AG08395 (cell line): Measurements from ENCODE around the gene NGF.
"Not testable (repeated sequence)": the region's sequence is repeated elsewhere in the genome, so short reads cannot be mapped to it uniquely, and the experiment has no call there.

Experiments
- DNase-seq: peaks from one replicate; pipeline ENCODE4 v3.0.0; 2012; ENCODE audit warnings: mixed read lengths, low spot score

Gene NGF

DNA sequence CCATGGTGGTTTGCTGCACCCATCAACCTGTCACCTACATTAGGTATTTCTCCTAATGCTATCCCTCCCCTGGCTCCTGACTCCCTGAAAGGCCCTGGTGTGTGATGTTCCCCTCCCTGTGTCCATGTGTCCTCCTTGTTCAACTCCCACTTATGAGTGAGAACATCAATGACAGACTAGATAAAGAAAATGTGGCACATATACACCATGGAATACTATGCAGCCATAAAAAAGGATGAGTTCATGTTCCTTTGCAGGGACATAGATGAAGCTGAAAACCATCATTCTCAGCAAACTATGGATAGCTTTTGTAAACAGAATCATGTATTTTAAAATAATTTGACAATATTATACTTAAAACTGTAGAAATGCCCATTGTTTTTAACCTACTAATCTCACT lies 28.5 kb downstream of the NGF start:
- not testable (repeated sequence) for DNase-seq

DNA sequence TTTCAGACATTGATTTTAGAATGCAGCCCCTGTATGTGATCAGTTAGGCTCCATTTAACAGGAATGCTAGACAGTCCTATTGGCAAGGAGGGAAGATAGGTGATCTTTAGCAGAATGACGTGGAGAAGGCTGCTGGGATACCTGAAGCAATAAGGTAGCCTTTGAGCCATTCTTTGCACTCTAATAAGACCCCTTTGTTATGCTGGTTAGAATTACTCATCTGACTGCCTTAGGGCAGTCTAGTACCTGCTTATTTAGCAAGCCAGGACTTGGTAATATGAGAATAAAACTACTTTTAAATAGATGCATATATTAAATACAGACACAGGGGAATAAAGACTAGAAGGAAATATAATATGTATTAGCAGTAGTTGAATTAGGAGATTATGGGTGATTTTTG lies 29.1 kb downstream of the NGF start:
- DNase-seq, result no peak

DNA sequence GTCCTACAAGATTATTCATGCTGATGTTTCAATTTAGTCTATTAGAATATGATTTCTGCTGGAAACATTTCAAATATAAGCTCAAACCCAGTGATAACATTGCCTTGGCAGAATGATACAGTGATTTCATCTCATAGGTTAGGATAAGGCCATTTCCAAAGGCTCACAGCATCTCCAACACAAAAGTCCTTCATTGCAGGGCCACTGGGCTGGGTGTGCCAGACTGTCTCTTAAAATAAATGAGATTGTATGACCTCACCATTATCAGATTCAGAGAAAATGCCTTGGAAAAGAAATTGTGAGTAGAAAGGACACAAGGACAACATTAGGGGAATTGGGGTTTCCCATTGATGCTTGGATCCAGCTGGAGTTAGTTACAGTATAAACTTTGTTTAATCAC lies 30.4 kb downstream of the NGF start:
- no peak for DNase-seq

DNA sequence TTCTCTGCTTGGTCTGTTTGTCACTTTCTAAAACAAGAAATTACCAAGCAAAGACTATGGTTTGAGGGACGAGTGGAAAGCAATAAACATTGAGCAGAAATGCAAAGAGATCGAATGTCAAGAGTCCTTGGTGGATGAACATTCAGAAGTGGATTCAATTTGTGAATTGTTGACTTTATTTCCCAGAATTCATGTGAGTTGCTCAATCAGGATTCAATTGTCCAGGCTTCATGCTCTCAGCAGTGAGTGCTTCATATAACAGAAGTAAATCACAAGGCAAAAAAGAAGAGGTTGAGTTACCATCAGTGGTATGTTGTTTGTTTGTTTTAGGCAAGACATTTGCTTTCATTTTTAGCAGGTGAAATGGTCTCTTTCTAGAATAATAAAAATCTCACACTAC lies 31.9 kb downstream of the NGF start:
- no peak for DNase-seq

DNA sequence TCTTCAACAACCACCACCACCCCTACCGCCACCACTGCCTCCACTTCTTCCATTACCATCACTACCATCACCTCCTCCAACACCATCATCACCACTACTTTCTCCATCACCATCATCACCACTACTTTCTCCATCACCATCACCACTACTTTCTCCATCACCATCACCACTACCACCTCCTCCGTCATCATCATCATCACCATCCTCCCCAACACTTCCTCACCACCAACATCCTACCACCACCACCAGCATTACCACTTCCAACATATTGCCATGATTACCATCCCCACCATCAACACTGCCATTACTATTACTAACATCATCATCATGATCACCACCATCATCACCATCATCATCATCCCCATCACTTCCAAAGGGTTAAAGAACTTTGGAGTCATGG lies 34.7 kb downstream of the NGF start:
- DNase-seq, result no peak

DNA sequence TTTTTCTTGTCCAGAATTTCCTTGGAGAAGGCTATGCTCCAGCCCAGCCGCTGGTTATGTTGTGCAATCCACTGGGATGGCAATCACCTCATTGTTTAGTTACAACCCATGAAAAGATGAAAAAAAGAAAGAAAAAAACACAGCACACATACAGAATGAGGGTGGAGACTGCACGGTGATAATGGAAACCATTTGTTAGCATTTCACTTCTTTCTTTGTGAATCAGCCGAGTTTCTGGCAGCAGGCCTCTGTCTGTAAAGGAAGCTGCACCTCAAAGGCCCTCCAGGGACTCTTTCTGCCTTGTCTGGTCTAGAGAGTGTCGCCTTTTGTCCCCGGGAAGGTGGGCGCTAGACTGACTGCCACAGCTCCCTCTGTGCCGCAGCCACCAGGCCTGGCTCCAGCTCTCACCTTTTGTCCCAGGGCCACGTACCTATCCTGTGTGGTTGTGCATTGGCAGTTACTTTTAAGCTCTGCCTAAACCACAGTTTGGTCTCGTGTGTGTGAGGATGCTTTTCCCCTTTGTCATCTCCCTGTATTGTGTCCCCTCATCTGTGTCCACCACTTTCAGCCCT lies 35.6 kb downstream of the NGF start:
- peak; percentile 90 for DNase-seq

DNA sequence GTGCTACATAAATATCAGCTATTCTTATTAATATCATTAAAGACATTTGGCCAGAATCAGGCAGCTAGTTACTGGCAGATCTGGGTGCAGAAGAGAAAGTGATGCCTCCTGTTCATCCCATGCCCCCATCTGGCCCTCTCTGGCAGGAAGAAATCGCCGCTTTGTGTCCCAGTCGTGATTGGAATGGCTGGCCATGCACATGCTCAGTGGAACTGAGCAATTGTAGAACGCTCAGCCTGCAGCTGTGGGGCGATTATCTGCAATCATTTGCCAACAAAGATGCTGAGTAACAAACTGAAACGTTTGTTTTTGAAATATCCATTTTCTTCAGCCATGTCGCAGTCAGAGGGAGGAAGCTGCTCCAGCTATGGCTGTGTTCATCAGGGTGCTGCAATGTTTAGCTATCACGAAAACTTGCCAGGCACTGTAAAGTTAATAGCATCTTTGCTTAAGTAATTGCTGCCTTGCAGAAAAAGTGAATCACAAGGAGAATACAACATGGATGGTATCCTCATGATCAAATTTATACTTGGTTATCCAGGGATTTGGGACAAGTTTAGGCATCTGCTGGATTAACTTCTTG lies 36.5 kb downstream of the NGF start:
- DNase-seq, result no peak

DNA sequence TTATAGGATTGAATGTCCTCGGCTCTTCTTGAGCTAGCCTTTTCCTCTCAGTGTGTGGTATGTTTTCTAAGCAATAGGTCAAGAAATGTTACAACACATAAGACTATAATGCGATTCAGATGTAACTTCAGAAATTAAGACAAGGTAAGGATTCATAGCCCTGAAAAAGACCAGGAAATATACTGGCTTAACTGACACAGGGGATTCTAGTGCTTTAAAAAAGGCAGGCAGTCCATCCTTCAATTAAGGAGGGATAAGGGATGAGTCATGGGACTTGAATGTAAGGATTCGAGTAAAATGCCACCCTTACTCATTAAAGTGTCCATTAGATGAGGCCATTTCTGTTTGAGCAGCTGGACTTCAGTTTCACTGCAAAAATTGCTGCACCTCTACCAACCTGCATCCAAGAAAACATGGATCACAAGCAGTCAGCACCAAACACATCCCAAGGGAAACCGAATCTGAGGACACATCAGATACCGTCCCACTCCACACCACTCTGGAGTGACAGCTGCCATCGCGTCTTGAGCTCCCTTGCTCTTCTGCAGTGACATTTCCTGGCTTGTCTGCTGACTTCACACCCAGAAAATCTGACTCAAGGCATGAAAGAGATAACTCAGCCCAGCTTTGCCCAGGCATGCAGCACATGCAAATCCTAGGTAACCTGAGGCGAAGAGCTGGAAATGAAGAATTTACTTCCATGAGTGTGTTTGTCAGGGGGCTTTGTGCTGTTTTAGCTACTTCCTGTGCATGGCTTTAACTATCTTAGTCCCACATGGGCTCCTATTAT lies 37.8 kb downstream of the NGF start:
- no peak for DNase-seq

DNA sequence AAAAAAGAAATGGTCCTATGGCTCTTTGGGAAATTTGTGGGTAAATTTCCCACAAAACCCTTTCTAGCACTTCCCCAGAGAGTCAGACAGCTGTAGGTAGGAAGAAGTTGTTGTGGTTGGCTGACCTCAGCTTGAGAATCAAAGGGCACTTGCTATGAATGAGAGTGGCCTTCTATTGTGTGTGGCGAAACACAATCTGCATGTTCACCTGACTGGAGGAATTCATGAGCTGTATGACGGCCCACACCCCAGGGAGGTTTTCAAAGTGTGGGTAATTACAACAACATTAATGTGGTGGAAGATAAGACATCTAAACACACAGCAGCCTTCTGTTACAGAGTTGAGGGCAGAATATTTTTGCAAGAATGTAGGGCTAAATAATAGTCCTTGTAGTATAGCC lies 38.8 kb downstream of the NGF start:
- DNase-seq, result no peak

DNA sequence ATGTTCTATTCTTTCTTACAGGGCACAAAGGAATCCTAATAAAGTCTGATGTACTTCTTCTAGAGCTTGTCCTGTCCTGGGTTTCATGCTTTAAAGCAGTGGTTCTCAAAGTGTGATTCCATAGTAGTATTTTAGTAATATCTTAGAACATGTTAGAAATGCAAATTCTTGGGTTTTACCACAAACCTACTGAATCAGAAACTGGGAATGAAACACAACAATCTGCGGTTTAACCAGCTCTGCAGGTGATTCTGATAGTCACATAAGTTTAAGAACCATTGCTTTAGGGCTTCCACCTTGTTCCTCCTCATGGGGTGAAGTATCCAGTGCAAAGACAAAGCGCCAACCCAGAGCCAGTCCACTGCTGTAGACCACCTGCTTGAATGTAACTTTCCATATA lies 41.1 kb downstream of the NGF start:
- DNase-seq, result no peak

DNA sequence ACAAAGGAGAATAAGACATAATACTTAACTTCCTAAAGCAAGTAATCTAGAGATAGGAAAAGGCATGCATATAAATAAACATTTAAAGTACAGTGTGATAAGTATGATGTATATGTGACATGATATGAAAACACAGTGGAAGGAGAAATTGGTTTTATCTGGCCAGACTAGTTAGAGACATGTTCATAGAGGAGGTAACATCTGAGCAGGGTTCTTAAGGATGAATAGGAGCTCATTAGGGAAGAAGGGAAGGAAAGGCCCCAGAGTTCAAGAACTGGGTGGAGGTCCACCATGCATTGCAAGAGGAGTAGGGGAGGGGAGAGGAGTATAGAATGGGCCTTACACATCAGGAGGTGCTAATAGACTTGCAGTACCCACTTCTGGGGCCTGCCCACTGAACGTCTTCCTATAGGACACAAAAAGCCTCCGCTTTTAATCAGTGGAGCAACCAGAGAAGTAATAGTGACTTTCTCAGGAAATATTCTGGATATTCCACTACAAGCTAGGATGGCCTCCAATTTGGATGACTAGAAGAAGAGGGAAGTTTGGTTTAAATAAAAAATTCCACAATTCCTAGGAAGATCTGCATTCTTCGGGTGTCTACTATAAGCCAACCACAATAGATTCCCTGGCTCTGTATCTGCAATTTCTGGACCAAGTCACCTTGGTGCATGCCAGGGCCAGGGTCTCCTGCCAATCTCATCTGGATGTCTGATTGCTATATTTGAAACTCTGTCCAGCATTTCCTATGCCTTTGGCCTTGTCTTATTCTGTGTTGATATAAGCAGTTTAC lies 41.9 kb downstream of the NGF start:
- peak; percentile 40 for DNase-seq

DNA sequence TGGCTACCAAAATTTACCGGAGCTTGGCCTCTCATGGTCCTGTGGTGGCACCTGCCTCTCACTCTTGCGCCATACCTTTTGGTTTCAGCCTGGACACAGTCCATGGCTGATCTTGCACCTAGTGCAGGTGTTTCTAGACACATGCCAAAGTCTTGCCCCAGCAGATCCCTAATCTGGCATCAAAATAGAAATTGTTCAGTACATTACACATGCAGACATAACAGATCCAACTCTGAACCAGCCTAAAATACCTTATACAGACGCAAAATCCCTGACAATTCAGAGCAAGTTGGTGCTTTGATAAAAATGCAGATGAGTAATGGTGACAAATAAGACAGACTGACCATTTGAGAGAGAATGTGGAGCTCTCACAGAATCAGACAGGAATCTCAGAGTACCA lies 44.1 kb downstream of the NGF start:
- DNase-seq, result no peak

DNA sequence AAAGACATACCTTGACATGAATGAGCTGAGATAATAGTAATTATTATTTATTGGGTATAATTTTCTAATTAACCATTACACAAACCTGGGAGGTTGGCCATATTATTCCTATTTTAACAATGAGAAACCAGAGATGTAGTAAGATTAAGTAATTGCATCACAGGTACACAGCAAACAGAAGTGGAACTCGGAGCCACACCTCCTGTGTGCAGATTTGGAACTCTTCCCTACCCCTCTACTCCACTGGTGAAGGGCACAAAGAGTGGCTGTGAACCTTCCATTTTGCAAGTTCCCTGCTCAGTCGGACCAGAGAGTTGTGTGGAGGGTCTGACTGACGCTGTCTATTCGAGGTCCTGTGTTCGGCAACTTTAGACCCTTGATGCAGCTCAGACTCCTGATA lies 45.0 kb downstream of the NGF start:
- no peak for DNase-seq

DNA sequence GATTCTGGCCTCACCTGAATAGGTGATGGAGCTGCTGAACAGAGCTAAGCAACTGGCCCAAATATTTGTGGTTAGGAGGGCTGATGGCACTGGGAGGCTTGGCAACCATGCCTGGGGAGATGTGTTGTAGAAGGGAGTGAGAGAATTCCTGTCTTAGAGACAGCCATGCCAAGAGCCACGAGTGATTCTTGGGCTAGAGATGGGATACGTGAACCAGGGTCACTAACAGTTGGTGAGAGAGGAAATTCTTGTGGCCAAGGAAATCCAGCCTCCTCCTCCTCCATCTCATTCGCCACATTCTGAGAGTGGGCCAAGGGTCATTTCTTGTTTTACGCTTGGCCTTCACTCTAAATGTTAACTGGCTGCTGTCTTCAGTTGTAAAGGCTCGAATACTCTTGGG lies 46.3 kb downstream of the NGF start:
- no peak for DNase-seq

DNA sequence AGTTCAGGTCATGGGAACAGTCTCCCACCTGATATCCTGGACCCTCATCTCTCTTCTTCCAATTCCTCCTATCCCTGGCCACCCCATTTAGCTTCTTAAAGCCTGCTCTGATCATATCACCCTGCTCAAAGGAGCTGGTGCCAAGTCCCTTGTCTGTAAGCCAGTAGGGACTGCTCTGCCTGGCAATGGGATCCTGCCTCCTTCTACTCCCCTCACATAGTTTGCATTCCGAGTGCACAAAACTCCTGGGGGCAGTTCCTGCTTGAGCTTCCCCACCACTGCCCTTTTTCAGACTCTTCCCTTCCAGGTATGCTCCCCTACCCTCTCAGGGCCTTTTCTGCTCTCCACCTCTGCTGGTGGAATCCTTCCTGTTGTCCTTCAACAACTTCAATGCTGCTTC lies 48.1 kb downstream of the NGF start:
- DNase-seq, result no peak

DNA sequence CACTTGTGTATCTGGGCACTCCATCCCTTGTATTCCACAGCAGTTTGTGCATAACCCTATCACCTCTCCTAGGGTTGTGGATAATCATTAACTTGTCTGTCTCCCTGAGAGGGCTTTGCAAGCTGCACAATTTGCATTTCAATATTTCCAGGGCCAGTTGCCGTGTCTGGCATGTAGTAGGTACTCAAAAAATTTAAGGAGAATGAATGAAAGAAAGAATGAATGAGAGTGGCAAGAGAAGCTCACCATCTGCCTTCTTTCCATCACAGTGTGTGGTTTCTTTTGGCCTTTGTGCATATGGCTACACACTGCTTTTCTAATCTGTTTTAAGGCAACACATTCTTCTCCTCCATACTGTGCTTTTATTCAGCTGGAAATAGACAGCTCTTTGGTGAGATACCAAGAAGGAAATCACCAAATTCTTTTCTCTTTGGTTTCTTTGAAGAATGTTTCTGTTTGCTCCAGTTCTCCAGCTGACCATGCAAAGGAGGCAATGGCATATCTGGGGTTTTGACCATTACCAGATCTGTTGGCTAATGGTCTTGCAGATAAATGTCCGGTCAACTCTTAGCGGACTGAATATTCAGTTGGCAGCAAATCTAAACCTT lies 49.4 kb downstream of the NGF start:
- no peak for DNase-seq

DNA sequence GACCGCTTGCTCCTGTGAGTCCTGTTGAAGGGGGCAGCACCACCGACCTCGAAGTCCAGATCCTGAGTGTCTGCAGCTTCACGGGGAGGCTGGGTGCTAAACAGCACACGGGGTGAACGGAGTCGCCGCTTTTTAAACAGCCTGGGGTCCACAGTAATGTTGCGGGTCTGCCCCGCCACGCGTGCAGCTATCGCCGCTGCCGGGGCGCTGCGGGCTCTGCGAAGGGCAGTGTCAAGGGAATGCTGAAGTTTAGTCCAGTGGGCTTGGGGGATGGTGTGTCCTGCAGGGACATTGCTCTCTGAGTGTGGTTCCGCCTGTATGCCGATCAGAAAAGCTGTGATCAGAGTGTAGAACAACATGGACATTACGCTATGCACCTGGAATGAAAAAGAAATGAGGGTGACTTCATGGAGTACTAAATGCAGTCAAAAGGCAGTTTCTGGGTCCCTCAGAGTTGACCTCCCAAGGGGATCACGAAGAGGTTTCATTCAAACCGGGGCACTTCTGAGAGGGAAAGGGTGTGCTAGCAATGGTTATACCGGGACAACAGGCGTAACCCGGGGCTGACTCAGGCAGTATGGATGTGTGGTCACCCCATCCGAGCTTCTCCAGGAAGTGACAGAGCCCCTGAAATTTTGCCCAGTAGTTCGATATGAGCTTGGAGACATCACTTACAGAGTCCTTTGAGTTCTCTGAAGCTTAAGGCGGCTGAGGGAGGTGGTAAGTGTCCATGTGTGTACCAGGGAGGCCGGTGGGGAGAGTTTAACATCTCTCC lies 51.4 kb downstream of the NGF start:
- DNase-seq, result peak; percentile 29

DNA sequence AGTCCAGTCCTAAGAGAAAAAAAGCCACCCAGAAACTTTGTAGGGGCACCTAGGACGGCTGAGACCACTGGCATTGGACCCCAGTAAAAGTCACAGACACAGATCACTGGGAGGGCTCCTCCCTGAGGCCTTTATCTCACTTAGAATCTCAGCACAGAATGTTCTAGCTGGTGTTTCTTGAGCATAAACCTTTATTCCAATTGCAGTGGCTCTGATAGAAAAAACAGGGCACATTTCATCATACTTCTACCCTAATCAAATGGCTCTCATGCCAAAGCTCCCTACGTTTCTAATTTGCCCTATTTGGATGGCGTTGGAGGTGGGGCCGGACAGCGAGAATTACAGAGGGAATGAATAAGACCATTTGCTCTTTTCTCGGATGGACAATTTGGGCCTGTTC lies 53.8 kb downstream of the NGF start:
- DNase-seq, result no peak

DNA sequence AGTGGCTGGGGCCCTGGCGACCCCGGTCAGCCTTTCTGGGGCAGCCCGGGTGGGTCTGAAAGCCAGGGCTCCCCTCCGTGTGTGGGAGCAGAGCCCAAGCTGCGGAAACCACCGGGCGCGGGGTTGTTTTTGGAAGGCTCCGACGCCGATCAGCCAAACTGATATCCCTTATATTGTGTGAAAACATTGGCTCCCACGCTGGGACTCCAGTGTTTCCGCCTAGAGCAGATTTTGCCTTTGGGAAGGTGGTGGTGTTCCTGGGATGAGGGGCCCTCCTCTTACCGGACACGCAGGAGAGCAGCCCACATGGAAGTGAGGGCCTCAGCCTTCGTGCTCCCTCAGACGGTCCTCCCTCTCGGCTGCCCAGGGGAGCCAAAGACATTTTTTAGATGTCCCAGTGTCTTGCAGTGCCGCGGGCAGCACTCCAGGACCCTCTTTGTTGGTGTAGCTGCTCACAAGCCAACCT lies 54.3 kb downstream of the NGF start:
- no peak for DNase-seq

DNA sequence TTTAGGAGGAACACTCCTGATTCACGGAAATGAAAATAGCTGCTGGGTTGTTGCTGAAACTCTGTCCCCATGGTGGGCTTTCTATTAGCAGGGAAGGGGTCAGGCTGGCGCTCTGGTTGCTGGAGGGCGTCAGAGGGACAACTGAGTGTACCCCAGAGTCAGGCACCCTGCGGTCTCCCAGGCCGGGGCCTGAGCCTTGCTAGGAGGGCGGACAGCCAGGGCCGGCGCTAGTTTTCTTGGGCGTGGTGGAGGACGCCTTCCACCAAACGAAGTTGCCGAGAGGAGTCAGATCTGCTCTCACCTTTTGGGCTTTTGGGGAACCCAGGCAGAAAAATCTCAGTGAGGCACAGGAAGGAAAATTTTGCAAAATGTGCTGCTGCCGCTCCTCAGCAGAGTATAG lies 54.8 kb downstream of the NGF start:
- no peak for DNase-seq

DNA sequence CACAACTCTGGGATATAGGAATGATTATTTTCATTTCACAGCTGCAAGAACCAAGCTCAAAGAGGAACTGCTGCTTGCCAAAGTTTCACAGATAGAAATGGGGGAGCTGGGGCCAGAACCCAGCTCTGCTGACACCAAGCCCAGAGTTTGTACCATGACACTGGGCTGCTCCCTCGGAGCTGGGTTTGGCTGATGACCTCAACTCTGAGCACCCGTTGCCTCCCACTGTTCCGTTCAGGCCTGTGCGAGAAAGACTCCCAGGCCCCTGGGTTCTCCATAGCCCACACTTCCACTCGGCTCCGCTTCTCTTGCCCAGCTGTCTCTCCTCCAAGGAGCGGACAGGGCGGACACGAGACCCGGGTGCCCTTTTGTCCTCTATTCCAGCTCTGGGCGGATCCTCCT lies 55.2 kb downstream of the NGF start:
- no peak for DNase-seq

DNA sequence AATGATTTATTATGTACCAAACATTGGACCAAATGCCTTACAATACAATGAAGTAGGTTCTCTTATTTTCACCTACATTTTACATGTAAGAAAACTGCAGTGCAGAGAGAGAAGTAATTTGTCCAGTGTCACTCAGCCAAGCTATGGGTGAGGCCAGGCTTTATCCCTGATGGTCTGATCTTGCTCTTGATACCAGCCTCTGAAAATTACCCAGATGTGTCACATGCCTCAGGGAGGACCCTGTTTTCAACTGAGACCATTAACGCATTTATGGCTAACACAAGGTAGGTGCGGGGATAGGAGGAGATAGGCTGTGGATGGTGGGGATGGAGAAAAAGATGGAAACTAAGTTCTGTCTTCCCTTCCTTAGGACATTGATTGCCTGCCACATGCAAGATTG lies 56.9 kb downstream of the NGF start:
- no peak for DNase-seq
